ENCODE measurements around the gene ZNG1F.
"Not testable (repeated sequence)": the region's sequence is repeated elsewhere in the genome, so short reads cannot be mapped to it uniquely, and the experiment has no call there.

Gene ZNG1F

DNA sequence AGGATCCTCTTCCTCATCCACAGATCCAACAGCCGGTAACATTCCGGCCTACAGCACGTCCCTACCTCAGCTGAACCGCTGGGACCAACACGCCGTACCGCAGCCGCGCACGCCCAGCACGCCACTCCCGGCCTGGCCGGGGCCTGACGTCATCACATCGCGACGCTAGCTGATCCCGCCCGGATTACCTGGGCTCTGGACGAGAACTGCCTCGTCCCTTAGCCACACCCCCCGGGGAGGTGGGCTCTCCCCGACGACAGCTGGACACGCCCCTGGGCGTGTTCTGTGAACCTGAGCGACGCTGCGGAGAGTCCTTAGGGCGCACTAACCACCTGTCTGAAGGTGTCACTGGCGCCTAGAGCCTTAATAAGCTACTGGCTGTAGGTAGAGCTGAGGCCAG lies at the start of gene ZNG1F:
TSS of gene ZNG1F (minus strand) at position 101 of the 400 bp plus-strand sequence. CDS start at position 42, 59 bp downstream.
- DNase-seq (ENCODE audit: low spot score) = not testable (repeated sequence)

DNA sequence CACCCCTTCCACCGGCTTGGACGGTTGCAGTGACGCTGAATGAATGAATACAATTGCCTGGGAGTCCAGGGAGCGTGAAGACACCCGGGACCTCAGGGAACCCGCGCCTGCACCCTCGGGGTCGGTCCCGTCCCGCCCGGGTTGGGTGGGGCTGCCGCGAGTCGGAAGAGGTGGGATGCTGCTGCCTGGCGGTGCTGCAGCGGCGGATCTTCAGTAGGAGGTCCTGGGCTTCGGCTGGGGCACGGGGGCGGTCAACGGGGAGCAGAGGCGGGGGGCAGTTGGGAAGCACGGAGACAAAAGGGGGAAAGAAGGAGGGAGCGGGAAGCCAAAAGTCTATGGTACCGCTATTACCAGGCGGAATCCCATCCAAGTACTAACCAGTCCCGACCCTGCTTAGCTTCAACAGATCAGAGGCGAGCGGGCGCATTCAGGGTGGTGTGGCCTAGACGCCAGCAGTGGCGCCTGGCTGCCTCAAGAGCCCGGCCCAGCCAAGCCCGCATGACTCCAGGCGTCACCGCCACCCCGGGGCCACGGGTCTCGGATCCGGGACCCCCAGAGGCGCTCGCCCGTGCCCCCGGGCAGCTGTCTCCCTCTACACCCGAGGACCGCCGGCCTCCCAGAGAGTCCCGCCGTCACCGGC lies 48.1 kb upstream of the ZNG1F start:
- DNase-seq (ENCODE audit: low spot score) = not testable (repeated sequence)

DNA sequence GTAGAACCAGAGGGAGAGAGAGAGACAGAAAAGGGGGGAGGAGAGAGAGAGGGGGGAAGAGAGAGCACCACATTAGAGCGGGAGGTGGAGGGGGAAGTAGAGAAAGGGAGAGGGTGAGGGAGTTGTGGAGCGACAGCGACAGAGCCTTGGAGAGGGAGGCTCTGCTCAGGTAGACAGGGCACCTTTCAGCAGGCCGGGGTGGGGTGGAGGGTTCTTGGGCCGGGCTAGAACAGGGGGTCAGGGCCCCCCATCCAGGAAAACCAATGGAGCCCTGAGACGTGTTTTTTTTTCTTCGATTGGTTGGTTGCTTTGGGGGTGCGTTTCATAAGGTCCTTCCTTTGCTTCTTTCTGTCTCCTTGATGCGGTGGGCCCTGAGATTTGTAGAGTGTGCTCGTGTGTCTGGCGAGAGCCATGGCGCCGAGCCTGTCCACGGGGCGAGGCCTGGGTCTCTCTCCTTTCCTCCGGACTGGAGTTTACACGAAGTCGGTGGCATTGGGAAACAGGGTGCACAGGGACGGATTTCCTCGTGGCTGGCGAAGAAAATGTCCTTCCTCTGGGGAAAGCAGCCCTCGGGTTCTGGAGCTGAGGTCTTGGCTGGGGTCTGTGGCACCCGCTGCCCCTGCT lies 47.5 kb upstream of the ZNG1F start:
- peak; percentile 0 for DNase-seq (ENCODE audit: low spot score)

DNA sequence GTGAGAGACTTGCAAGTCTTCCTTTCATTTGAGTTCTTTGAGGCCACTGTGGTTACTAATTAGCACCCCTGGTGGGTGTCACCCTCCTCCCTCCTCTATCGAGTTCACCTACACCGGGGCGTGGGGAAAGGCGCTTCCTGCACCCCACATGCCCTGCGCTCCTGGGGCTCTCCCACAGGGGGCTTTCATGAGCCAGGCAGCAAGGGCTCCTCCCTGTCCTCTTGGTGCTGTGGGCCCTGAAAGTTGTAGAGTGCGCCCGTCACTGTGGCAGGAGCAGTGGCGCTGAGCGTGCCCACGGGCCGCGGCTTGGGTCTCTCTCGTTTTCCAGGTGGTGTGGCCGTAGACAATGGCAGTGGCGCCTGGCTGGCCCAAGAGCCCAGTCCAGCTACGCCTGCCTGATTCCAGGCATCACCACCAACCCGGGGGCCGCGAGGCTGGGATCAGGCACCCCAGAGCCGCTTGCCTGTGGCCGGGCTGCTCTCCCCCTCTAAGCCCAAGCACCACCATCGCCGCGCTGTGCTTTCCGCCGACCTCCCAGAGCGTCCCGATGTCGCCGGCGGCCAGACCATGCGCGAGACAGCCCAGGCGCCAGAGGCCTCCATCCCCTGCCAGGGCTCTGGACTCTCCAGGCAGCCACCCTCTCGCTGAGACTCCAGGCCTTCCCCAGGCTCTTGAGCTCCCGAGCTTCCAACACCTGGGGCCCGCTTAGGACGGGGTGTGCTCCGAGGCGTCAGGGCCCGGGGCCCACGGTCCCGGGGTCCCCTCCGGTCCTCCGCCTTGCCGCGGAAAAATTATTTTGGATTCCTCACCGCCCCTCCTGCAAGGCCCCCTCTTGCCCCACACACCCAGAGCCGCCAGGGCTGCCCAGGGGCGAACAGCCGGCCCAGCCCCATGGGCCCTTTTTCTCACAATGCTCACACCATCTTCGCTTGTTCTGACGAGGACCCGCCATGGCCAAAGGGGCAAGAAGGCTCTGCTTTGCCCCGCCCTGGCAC lies 46.0 kb upstream of the ZNG1F start:
- not testable (repeated sequence) for DNase-seq (ENCODE audit: low spot score)

DNA sequence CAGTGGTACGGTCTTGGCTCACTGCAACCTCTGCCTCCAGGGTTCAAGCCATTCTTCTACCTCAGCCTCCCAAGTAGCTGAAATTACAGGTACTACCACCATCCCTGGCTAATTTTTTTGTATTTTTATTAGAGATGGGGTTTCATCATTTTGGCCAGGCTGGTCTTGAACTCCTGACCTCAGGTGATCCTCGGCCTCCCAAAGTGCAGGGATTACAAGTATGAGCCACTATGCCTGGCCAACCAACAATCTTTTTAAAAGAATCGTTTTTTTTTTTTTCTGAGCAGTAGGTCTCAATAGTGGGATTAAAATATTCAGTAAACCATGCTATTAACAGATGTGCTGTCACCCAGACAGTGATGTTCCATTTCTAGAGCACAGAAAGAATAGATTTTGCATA lies 45.1 kb upstream of the ZNG1F start:
- not testable (repeated sequence) for DNase-seq (ENCODE audit: low spot score)

DNA sequence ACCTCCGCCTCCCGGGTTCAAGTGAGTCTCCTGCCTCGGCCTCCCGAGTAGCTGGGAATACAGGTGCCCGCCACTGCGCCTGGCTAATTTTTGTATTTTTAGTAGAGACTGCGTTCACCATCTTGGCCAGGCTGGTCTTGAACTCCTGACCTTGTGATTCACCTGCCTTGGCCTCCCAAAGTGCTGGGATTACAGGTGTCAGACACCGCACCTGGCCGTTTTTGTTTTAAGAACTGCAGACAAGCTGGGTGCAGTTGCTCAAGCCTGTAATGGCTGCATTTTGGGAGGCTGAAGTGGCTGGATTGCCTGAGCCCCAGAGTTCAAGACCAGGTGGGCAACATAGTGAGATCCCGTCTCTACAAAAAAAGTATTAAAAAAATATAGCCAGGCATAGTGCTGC lies 43.2 kb upstream of the ZNG1F start:
- not testable (repeated sequence) for DNase-seq (ENCODE audit: low spot score)

DNA sequence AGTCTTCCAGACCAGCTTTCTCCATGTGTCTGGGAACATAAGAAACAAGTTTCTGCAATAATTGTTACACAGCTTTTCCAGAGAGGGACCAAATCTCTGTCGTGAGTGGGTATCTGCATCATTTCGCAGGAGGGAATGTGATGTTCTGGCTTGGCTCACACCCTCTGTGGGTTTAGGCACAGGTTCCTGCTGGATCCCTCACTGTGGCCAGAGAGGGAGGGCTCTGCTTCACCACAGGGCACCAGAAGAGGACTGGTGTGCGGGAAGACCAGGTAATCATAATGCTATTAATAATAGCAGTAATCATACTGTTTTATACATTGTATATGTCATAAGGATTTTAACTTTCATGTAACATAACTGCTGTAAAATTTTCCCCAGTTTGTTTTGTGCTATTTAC lies 41.3 kb upstream of the ZNG1F start:
- DNase-seq (ENCODE audit: low spot score) = peak; percentile 13

GRCh38 chr9:41229408-41230401 lies 40.6 kb upstream of the ZNG1F start:
- no peak for TF ChIP-seq CTCF (IDR thresholded peaks at IDR 0.05; ENCODE audit: extremely low read depth, missing control alignments)
- DNase-seq (ENCODE audit: low spot score) = peak; percentile 7

GRCh38 chr9:41219831-41220230 lies 30.7 kb upstream of the ZNG1F start:
- DNase-seq (ENCODE audit: low spot score) = not testable (repeated sequence)

GRCh38 chr9:41188439-41188838 lies 678 bp downstream of the ZNG1F start:
- DNase-seq (ENCODE audit: low spot score) = not testable (repeated sequence)

GRCh38 chr9:41174994-41175393 lies 14.1 kb downstream of the ZNG1F start:
- not testable (repeated sequence) for DNase-seq (ENCODE audit: low spot score)

- not testable (repeated sequence) for DNase-seq (ENCODE audit: low spot score)
Observed at GRCh38 chr9:41150116-41150515, 39.0 kb downstream of the ZNG1F start.

GRCh38 chr9:41141878-41142277 lies 47.2 kb downstream of the ZNG1F start:
- DNase-seq (ENCODE audit: low spot score) = not testable (repeated sequence)

- not testable (repeated sequence) for DNase-seq (ENCODE audit: low spot score)
Observed at GRCh38 chr9:41128581-41128980, 60.5 kb downstream of the ZNG1F start, which contains the start of gene FOXD4L6. Gene FOXD4L6, minus strand, starts transcription at chr9:41128681. Its CDS starts 298 bp downstream, at chr9:41128383.

DNA sequence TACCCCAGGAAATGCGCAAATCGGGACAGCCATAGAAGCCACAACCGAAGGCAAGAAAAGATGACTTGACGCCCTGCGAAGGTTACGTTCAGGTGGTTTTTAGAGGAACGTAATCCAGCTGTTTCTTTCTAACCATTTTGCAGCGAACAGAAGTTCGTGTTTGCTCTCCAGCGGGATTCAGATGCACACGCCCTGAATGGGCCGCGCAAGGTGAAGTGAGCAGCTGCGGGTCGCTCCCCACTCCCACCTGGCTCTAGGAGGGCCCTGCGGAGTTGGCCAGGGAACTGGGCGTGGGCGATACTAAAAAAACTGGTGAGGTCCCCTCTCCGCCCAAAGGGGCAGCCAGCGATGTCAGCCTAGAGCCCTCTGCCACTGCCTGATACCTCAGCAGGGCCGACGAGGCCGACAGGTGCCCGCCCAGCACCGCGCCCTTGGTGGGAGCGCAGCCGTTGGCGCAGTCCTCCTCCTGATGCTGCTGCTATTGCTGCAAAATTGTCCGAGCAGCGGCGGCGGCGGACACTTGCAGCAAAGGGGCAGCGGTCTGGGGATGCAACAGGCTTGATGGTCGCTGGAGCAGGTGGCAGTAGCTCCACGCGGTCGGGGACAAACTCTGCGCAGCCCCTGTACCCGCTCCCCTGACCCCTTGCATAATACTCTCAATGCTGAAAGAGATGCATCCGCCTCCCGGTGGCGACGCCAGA lies 62.2 kb downstream of the ZNG1F start:
- not testable (repeated sequence) for DNase-seq (ENCODE audit: low spot score)

DNA sequence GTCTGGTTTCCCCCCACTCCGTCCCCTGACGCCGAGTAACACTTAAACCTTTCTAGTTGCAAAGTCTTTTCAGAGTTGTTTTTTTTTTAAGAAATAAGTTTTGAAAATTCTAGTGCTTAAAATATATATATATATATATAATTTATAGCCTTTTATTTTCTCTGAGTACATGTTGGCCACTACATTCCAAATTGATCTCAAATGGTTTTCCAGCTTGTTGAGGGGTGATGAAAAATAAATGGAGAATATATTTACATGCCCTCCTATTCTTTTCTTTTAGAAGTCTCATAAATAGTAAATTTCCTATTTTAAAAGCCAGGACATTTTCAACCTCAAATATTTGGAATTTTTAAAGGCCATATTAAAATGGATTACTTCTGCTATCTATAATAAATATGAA lies 63.2 kb downstream of the ZNG1F start:
- not testable (repeated sequence) for DNase-seq (ENCODE audit: low spot score)

DNA sequence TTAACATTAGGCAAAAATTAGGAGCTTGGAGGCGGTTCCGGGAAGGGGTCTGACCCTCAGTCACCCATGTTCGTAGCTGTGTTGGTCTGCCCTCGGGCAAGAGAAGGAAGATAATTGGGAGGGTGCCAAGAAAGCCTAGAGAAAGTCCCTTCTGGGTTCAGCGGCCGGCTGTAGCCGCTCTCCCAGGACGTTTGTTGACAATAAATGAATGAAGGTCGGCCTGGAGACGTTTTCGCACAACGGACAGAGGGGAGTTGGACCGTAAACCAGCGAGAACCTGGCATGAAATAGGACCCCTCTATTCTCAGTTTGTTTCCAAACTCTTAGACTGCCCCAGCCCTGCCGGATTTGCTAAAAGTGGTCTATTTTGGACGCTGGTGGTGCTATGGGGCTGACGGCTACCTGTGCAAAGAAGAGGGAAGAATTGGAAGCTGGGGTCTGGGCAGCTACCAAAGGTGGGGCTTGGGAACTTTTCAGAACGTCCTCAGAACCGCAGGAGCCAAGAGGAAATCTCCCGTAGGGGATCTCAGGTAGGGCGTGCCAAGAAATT lies 63.9 kb downstream of the ZNG1F start:
- DNase-seq (ENCODE audit: low spot score) = not testable (repeated sequence)
